IPS-18c (cell line): Measurements from ENCODE around the gene SNCAIP.

Source experiments
- H3K4me3 ChIP-seq: 2 replicates; pipeline ENCODE4 v1.7.0; 2013; ENCODE audit warnings: low read depth, mild to moderate bottlenecking, low read length, moderate library complexity; ENCODE audit not compliant: insufficient read depth
- H3K9me3 ChIP-seq: one replicate; pipeline ENCODE4 v1.6.1; 2013; ENCODE audit warnings: mild to moderate bottlenecking, low read length, moderate library complexity; ENCODE audit not compliant: control insufficient read depth, insufficient read depth

The SNCAIP gene

GRCh38 chr5:122427621-122428020 is 115.6 kb downstream of the SNCAIP start:
- no peaks in the 10 kb centered on the region for H3K9me3 ChIP-seq

GRCh38 chr5:122429545-122430318 is 117.7 kb downstream of the SNCAIP start:
- H3K9me3 ChIP-seq, result no peaks in the 10 kb centered on the region
- no peak overlapping the region for H3K4me3 ChIP-seq

More at GRCh38 chr5:122427621-122428020, 115.6 kb downstream of the SNCAIP start:
- no peak overlapping the region for H3K4me3 ChIP-seq

- Histone ChIP-seq H3K4me3 (no peak overlapping the region), H3K9me3 (no peaks in the 10 kb centered on the region)
Observed at GRCh38 chr5:122430319-122430586, 118.2 kb downstream of the SNCAIP start.

- H3K9me3 ChIP-seq, result no peaks in the 10 kb centered on the region
Observed at GRCh38 chr5:122431298-122431697, 119.3 kb downstream of the SNCAIP start.

GRCh38 chr5:122434205-122434970 is 122.4 kb downstream of the SNCAIP start:
- Histone ChIP-seq H3K9me3 (no peaks in the 10 kb centered on the region), H3K4me3 (no peak overlapping the region)

More at GRCh38 chr5:122431298-122431697, 119.3 kb downstream of the SNCAIP start:
- H3K4me3 ChIP-seq, result no peak overlapping the region

GRCh38 chr5:122435234-122435633 is 123.2 kb downstream of the SNCAIP start:
- no peaks in the 10 kb centered on the region for H3K9me3 ChIP-seq
- no peak overlapping the region for H3K4me3 ChIP-seq

- Histone ChIP-seq H3K9me3 (no peaks in the 10 kb centered on the region), H3K4me3 (no peak overlapping the region)
Observed at GRCh38 chr5:122435761-122436160, 123.7 kb downstream of the SNCAIP start.

GRCh38 chr5:122436615-122437014 is 124.6 kb downstream of the SNCAIP start:
- H3K9me3 ChIP-seq, result no peaks in the 10 kb centered on the region
- H3K4me3 ChIP-seq, result no peak overlapping the region

- Histone ChIP-seq H3K4me3 (no peak overlapping the region), H3K9me3 (no peaks in the 10 kb centered on the region)
Observed at GRCh38 chr5:122439645-122440044, 127.6 kb downstream of the SNCAIP start.

GRCh38 chr5:122442938-122443337 is 130.9 kb downstream of the SNCAIP start:
- Histone ChIP-seq H3K4me3 (no peak overlapping the region), H3K9me3 (no peaks in the 10 kb centered on the region)

- Histone ChIP-seq H3K4me3 (no peak overlapping the region), H3K9me3 (no peaks in the 10 kb centered on the region)
Observed at GRCh38 chr5:122444411-122444810, 132.4 kb downstream of the SNCAIP start.

- no peaks in the 10 kb centered on the region for H3K9me3 ChIP-seq
Observed at GRCh38 chr5:122445070-122445469, 133.0 kb downstream of the SNCAIP start.

GRCh38 chr5:122447072-122447471 is 135.0 kb downstream of the SNCAIP start:
- Histone ChIP-seq H3K4me3 (no peak overlapping the region), H3K9me3 (no peaks in the 10 kb centered on the region)

More at GRCh38 chr5:122445070-122445469, 133.0 kb downstream of the SNCAIP start:
- no peak overlapping the region for H3K4me3 ChIP-seq

GRCh38 chr5:122447879-122448278 is 135.8 kb downstream of the SNCAIP start:
- Histone ChIP-seq H3K9me3 (no peaks in the 10 kb centered on the region), H3K4me3 (no peak overlapping the region)

- Histone ChIP-seq H3K4me3 (no peak overlapping the region), H3K9me3 (no peaks in the 10 kb centered on the region)
Observed at GRCh38 chr5:122454541-122454940, 142.5 kb downstream of the SNCAIP start.

GRCh38 chr5:122455939-122456338 is 143.9 kb downstream of the SNCAIP start:
- Histone ChIP-seq H3K9me3 (no peaks in the 10 kb centered on the region), H3K4me3 (no peak overlapping the region)

- H3K4me3 ChIP-seq, result no peak overlapping the region
- H3K9me3 ChIP-seq, result no peaks in the 10 kb centered on the region
Observed at GRCh38 chr5:122457178-122457826, 145.3 kb downstream of the SNCAIP start.

- Histone ChIP-seq H3K4me3 (no peak overlapping the region), H3K9me3 (no peaks in the 10 kb centered on the region)
Observed at GRCh38 chr5:122458278-122458872, 146.3 kb downstream of the SNCAIP start.
